ENCODE data around the gene TLCD1. TPM values are rescaled to one million over a fixed set of nuclear protein-coding genes. Genes with fewer than 3 reads are reported as not detected.

TLCD1 gene
- total RNA-seq, 2 experiments from 2014 or later, result 20.1 to 22.0 TPM

- ChIA-PET POLR2A (interaction anchor here (0.6 to 4.2 kb wide), 2 partner anchors 11 to 1113 kb away, joined by 4 to 43 read pairs; partner anchors contain the start of gene PROCA1), CTCF (no interaction called here)
Observed at GRCh38 chr17:28722417-28723158, 3.4 kb downstream of the TLCD1 start.

DNA sequence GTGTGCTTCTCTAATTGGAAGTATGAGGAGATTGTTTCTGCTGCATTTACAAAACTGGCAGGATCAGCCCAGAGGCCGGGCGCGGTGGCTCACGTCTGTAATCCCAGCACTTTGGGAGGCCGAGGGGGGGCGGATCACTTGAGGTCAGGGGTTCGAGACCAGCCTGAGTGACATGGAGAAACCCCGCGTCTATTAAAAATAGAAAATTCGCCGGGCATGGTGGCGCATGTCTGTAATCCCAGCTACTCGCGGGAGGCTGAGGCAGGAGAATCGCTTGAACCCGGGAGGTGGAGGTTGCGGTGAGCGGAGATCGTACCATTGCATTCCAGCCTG, 5.1 kb downstream of the TLCD1 start:
- CTCF ChIA-PET, result interaction anchor here (1.0 to 1.7 kb wide), 3 partner anchors 11 to 427 kb away, joined by 3 read pairs; partner anchors contain the start of gene BLTP2
- POLR2A ChIA-PET, result interaction anchor here (0.7 to 4.2 kb wide), 6 partner anchors 7 to 420 kb away, joined by 3 to 43 read pairs (median 10); partner anchors contain the start of genes NEK8 and PROCA1

- ChIA-PET POLR2A (interaction anchor here (0.8 to 4.2 kb wide), 11 partner anchors 8 to 420 kb away, joined by 3 to 43 read pairs (median 8); partner anchors contain the start of genes NEK8, PHF12, PIGS and POLDIP2), CTCF (interaction anchor here (0.6 to 1.7 kb wide), 6 partner anchors 8 to 103 kb away, joined by 3 to 8 read pairs (median 3); partner anchors contain the start of genes BLTP2, NEK8 and PROCA1)
Observed at GRCh38 chr17:28720247-28720996, 5.6 kb downstream of the TLCD1 start.

GRCh38 chr17:28719021-28719433, 7.0 kb downstream of the TLCD1 start:
- ChIA-PET POLR2A (interaction anchor here (0.5 to 4.2 kb wide), 10 partner anchors 7 to 422 kb away, joined by 3 to 43 read pairs (median 8); partner anchors contain the start of genes NEK8, PHF12, PROCA1 and SDF2), CTCF (interaction anchor here (0.8 to 1.5 kb wide), 4 partner anchors 8 to 230 kb away, joined by 3 to 8 read pairs (median 6); partner anchors contain the start of genes NEK8 and PROCA1)

GRCh38 chr17:28718333-28719020, 7.6 kb downstream of the TLCD1 start:
- CTCF ChIA-PET, result interaction anchor here (1.0 to 1.5 kb wide), 2 partner anchors 10 to 231 kb away, joined by 3 to 8 read pairs; partner anchors contain the start of gene NEK8

GRCh38 chr17:28717578-28718332, 8.3 kb downstream of the TLCD1 start, which contains the start of gene RAB34:
Gene RAB34 (minus strand): TSS chr17:28717868. CDS start chr17:28717266, 602 bp downstream.
- POLR2A ChIA-PET, result no interaction called here
- CTCF ChIA-PET, result no interaction called here

More at GRCh38 chr17:28718333-28719020, 7.6 kb downstream of the TLCD1 start:
- POLR2A ChIA-PET, result no interaction called here

- POLR2A ChIA-PET, result no interaction called here
- CTCF ChIA-PET, result interaction anchor here (0.5 to 2.2 kb wide), 2 partner anchors 10 to 1053 kb away, joined by 3 to 10 read pairs; no protein-coding TSS in a partner anchor
Observed at GRCh38 chr17:28716740-28717577, 9.1 kb downstream of the TLCD1 start.

DNA sequence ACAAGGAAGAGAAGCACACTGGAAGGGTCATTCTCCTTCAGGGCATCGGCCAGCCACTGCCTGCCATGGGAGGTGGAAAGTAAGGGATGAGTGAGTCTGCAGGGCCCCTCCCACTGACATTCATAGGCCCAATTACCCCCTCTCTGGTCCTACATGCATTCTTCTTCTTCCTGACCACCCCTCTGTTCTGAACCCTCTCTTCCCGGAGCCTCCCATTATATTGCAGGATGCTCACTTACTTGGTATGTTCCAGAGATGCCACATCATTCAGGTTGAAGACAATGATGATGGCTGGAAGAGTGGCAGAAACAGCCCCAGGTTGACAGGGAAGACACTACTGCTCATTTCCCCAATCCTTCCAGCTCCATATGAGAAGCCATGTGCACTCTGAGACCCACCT, 10.8 kb downstream of the TLCD1 start:
- ChIA-PET CTCF (interaction anchor here (2.2 kb wide), 1 partner anchor 12 kb away, joined by 10 read pairs; no protein-coding TSS in a partner anchor), POLR2A (no interaction called here)

GRCh38 chr17:28714281-28714680, 11.8 kb downstream of the TLCD1 start:
- ChIA-PET CTCF (no interaction called here), POLR2A (no interaction called here)

DNA sequence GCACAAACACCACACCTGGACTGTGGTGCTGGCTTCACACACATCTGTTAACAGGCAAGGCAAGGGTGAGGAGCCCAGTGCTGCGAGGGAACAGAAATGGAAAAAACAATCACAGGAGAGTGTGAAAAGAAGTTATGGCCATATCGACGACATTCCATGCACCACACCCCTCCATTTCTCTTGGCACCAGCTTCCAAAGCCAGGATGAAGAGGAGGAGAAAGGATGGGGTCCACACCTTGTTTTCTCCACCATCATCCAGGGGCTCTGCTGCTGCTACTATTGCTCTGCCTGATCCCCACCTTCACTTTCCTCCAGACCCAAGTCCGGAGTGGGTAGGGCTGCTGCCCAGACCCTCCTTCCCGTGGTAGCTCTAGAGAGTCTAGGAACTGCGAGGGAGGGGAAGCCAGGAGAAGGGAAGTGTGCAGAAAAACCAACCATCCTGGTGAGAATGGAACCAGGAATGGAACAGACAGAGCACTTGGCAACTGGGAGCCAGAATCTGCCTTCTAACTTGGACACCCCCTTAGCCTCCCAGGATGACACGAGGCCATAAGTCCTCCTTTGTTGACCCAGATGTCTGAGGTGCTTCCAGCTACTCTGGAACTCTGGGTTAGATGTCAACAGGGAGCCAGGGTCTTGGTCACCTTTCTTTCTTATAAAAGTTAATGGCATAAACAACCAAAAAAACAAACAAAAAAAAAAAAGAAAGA, 13.2 kb downstream of the TLCD1 start:
- CTCF ChIA-PET, result interaction anchor here (1.1 kb wide), 1 partner anchor 15 kb away, joined by 3 read pairs; no protein-coding TSS in a partner anchor
- POLR2A ChIA-PET, result interaction anchor here (0.6 to 2.2 kb wide), 3 partner anchors 8 to 51 kb away, joined by 3 to 43 read pairs (median 3); partner anchors contain the start of genes RPL23A, SDF2 and SUPT6H

DNA sequence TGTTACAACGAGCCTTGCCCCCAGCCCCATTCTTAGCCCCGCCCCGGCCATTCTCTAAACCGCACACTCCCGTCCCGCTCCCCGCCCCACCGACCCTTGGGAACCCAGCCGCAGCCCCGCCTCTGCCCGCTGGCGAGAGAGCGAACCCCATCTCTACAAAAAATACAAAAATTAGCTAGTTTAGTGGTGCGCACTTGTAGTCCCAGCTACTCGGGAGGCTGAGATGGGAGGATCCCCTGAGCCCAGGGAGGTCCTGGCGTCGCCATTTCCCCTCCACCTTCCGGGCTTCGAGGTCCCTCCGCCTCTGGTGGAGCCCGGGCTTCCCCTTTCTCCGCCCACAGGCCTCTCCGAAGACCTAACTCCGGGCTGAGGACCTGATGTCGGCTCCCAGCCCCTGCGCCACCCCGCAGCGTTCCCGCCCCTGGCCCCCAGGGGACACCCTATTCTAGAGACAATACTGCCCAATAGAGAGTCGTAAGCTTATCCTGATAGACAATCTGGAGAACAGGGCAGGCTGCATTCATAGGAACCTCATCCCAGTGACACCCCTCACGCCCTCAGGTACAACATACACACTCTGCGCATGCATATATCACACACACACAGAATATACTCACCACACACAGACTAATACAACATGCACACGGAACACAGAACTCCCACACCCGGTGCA, 13.9 kb downstream of the TLCD1 start:
- CTCF ChIA-PET, result interaction anchor here (1.0 to 1.9 kb wide), 3 partner anchors 8 to 68 kb away, joined by 3 to 8 read pairs (median 7); partner anchors contain the start of genes RPL23A and TLCD1
- POLR2A ChIA-PET, result interaction anchor here (0.6 to 2.2 kb wide), 5 partner anchors 9 to 130 kb away, joined by 3 to 43 read pairs (median 3); partner anchors contain the start of genes RPL23A, SDF2, SUPT6H and TLCD1

- ChIA-PET CTCF (interaction anchor here (1.0 to 1.9 kb wide), 5 partner anchors 8 to 68 kb away, joined by 3 to 8 read pairs (median 3); partner anchors contain the start of genes NEK8, RPL23A and TLCD1), POLR2A (interaction anchor here (0.5 to 2.2 kb wide), 11 partner anchors 9 to 240 kb away, joined by 3 to 43 read pairs (median 5); partner anchors contain the start of genes BLTP2, RPL23A, SDF2 and SUPT6H)
Observed at GRCh38 chr17:28711723-28712031, 14.4 kb downstream of the TLCD1 start, which contains the start of gene PROCA1. Gene PROCA1 (minus strand): TSS chr17:28711888. CDS start chr17:28711660, 228 bp downstream.

DNA sequence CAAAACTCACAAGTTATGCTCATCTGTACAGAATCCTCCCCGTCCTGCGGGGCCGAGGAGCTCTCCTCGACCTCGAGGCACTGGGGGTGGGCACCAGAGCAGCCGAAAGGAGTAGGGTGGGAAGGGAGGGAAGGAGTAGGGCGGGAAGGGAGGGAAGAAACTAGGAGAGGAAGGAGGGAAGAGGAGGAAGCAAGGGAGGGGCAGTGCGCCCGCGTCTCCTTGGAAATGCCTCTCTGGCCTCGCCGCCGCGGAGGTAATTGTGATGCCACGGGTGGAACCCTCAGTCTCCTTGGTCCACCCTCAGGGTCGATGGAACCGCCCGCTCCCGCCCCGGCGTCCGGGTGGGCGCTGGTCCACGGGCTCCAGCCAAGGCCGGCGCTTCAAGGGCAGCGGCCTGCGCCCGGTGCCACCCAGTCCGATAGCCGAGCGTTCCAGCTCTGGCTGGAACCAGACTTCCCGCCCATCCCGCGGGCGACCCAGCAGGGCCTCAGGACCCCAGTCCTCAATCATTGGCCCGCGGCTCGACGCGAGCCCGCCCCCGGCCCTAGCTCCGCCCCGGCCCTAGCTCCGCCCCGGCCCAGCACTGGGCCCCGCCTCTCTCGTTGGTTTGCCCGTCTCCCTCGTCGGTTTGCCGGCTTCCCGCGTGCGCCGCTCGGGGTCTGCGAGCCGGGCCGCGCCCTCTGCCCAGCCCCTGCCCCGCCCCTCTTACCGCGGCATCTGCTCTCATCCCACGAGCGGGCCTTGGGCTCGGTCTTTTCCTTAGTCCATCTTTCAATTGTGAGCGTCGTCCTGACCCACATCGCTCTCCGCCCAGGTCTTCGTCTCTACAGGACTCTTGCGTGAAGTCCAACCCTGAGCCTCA, 14.9 kb downstream of the TLCD1 start:
- ChIA-PET CTCF (interaction anchor here (1.0 to 1.9 kb wide), 5 partner anchors 9 to 67 kb away, joined by 3 to 8 read pairs (median 3); partner anchors contain the start of genes NEK8, RPL23A and TLCD1), POLR2A (interaction anchor here (0.5 to 2.2 kb wide), 11 partner anchors 10 to 241 kb away, joined by 3 to 43 read pairs (median 5); partner anchors contain the start of genes BLTP2, RPL23A, SDF2 and SUPT6H)

- CTCF ChIA-PET, result no interaction called here
Observed at GRCh38 chr17:28707339-28707720, 18.7 kb downstream of the TLCD1 start.

More at GRCh38 chr17:28707339-28707720, 18.7 kb downstream of the TLCD1 start:
- POLR2A ChIA-PET, result no interaction called here

All from activated CD8-positive, alpha-beta memory T cell treated with anti-CD3 and anti-CD28 coated beads for 36 hours (primary cell).